ENCODE measurements around the gene DHDDS.

The DHDDS gene

GRCh38 chr1:26418865-26419349 lies 13.2 kb upstream of the DHDDS start:
- no peak for DNase-seq

- DNase-seq, result no peak
Measured at GRCh38 chr1:26419494-26419893, 12.6 kb upstream of the DHDDS start.

- no peak for DNase-seq
Measured at GRCh38 chr1:26429721-26430120, 2.4 kb upstream of the DHDDS start.

GRCh38 chr1:26432793-26433192 lies 672 bp downstream of the DHDDS start:
- DNase-seq, result no peak

- DNase-seq, result no peak
Measured at GRCh38 chr1:26434161-26434752, 2.1 kb downstream of the DHDDS start.

- no peak for DNase-seq
Measured at GRCh38 chr1:26438041-26438440, 5.9 kb downstream of the DHDDS start.

GRCh38 chr1:26440259-26440658 lies 8.1 kb downstream of the DHDDS start:
- DNase-seq, result no peak

GRCh38 chr1:26449868-26450267 lies 17.7 kb downstream of the DHDDS start:
- no peak for DNase-seq

GRCh38 chr1:26450908-26451307 lies 18.8 kb downstream of the DHDDS start:
- DNase-seq, result no peak

- DNase-seq, result no peak
Measured at GRCh38 chr1:26452459-26453183, 20.5 kb downstream of the DHDDS start.

GRCh38 chr1:26459148-26459547 lies 27.0 kb downstream of the DHDDS start:
- DNase-seq, result no peak

- no peak for DNase-seq
Measured at GRCh38 chr1:26459573-26460031, 27.5 kb downstream of the DHDDS start.

- DNase-seq, result no peak
Measured at GRCh38 chr1:26468911-26469310, 36.8 kb downstream of the DHDDS start.

GRCh38 chr1:26469558-26469957 lies 37.4 kb downstream of the DHDDS start:
- DNase-seq, result no peak

- DNase-seq, result no peak
Measured at GRCh38 chr1:26470878-26471497, 38.9 kb downstream of the DHDDS start.

GRCh38 chr1:26471498-26472319 lies 39.6 kb downstream of the DHDDS start:
- DNase-seq, result peak; percentile 39

- peak; percentile 87 for DNase-seq
Measured at GRCh38 chr1:26472320-26472900, 40.3 kb downstream of the DHDDS start, which contains the start of gene HMGN2. Gene HMGN2, plus strand, starts transcription at chr1:26472440. Its CDS starts 173 bp downstream, at chr1:26472613.

GRCh38 chr1:26472901-26473845 lies 41.1 kb downstream of the DHDDS start:
- peak; percentile 97 for DNase-seq

- DNase-seq, result no peak
Measured at GRCh38 chr1:26474818-26475217, 42.7 kb downstream of the DHDDS start.

- DNase-seq, result no peak
Measured at GRCh38 chr1:26475989-26476388, 43.9 kb downstream of the DHDDS start.

- DNase-seq, result no peak
Measured at GRCh38 chr1:26476958-26477357, 44.8 kb downstream of the DHDDS start.
